ENCODE measurements around the gene CYBB.

CYBB gene

DNA sequence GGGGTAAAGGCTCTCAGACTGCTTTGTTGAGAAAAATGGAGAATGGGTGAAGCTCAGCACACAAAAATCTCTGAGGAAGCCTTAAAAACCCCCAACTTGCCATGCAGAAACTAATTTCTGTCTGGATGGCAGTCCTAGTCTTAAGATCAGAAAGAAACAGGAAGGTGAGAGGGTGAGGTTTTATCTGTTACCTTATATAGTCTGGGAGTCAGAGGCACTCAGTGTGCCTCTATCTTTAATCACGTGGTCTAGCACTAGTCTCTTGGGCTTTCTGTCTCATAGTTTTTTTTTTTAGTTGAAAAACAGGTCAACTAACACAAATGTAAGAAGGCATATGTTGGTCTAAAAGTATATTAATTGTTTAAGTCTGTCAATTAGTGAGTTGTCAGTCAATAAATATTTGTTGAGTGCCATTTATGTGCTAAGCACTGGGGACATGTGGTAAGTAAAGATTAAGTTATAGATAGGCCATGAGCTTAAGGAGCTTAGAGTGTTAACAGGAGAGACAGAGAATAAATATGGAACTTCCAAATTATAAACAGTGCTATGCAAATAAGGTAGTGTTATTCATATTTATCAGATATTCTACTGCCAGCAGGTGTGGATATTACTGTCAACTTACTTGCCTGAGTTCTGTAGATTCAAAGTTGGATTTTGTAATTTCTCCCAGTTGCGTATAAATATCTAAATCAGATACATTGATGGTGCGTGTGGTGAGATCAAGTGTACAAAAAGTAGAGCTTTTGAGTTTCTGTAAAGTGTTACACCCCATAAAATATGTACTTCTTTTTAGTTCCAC, 7.0 kb downstream of the CYBB start:
- no peak for DNase-seq

DNA sequence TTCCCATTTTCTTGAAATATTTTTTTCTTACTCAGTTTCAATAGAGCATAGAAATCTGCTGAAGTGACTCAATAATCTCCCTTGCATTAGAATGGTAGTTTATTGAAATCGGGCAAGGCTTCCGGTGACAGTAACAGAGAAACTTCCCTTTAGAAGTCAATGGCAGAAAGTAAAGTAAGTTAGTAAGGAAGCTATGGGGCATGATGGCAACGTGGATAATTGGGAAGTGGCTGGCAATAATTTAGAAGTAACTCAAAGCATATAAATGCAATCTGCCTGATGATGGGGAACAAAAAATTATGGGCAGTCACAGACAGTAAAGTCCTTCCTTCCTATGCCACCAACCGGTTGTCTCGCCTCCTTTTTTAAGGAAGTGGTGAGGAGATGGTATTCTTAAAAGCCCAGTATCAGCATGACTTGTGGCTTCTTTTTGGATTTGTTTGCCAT, 7.6 kb downstream of the CYBB start:
- DNase-seq: no peak

DNA sequence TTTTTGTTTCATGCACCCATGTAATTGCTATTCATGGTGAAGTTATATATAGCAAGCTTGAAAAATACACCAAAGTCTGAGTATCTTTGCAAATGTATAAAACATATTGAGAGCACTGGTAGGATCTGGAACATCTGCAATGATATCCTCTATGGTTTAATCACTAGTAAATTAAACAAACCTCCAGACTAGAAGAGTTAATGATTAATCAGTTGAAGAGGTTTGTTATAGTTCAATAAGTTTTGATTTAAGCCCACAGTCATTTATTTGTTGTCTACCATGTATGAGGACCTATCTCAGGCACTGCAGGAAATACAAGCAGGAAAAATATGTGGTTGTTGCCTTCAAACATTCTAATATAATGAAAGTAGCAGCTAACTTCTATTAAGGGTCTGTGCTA, 16.5 kb downstream of the CYBB start:
- DNase-seq: no peak

DNA sequence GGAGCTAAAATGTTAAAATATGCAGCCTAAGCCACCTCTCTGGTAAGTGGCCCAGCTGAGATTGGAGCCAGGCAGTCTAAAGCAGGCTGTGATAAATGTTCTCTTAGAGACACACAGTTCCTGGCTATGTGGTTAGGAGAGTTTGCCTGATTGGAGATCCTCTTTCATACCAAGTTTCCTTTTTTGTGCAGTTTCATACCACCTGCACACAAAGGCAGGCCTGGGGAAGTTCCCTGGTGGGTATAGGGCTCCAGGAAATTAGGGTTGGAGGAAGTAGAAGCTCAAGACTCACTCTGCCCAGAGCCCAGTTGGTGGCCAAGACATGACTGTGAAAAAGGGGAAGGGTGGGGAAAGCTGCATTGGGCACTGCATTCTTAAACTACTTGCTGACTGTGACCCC, 16.9 kb downstream of the CYBB start:
- DNase-seq: no peak

DNA sequence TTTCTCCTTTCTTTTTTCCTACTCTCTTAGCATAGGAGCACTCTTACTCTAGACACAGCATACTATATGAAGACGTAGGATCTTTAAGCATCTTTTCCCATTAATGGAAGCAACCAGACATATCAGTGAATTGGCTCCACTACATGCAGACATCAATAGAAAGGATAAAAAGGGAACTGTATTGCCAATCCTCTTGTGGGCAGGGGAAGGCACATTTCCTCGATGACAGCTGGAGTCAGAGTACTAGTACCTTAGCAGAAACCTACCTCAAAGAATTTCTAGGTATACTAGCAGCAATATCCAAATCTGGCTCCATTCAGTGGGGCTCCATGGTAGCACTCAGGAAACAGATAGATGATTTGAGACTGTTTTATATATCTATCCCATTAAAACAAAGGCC, 20.1 kb downstream of the CYBB start:
- DNase-seq: no peak

DNA sequence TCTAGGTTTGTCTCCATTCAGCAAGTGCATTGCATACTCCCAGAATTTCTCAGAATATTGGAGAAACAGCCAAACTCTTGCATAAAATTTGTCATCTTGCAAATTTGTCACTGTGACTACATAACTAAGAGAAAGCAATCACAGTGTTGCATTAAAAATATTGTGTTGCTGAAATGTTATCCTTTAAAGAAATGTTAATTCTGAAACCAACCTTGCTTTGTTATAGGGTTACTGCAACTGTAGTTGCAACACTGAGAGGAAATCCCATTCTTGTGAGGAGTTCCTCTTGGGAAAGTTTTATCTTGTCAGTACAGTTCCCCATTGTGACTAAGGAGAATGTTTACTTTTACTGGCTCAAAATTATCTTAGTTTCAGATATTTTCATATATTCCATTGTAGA, 20.9 kb downstream of the CYBB start:
- DNase-seq: no peak

DNA sequence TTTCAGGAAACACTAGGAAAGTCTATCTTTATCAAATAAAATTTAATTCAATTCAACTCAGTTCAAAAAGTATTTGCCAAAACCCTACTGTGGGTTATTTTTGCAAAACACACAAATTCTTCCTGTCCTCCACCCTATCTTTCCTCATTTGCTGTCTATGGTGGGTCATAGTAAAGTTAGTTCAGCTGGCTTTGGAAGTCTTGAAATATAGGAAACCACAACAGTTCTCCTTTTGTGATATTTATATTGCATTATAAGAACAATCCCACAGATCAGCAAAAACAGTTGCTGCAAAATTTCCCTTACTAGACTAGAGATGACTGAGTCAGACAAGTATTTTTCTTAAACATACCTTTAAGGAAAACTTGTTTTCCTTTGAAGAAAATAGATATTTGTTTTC, 22.2 kb downstream of the CYBB start:
- DNase-seq: no peak

DNA sequence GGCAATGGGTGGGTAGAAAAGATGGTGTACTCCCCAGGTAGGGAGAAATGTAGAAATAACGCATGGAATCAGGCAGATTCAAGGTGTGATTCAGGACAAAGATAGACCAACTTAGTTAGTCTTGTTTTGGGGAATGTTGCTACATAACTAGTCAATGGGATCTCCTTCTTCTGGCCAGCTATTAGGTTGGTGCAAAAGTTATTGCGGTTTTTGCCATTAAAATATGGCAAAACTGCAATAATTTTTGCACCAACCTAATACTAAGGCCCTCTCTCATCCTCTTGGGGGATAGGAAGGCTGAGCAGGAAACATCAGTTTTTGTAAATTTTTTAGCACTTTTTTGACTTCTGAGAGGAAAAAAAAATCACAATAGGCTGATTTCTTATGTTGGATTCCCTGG, 23.2 kb downstream of the CYBB start:
- no peak for DNase-seq

DNA sequence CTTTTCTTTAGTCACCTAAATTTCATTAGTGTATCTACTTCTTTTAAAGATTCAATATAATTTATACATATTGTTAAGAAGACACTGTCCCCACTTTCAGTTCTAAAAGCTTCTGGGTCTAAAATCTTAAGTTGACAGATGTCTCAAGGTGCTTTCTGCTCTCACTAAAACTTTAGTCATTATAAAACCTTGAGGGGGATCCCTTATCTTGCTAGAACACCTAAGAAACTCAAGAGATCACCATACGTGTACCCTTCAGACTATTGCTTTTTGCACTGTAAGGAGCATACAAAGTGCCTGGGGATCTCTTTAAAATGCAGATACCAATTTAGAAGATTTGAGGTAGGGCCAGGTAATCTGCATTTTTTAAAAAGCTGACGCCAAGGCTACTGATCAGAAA, 30.1 kb downstream of the CYBB start:
- no peak for DNase-seq

DNA sequence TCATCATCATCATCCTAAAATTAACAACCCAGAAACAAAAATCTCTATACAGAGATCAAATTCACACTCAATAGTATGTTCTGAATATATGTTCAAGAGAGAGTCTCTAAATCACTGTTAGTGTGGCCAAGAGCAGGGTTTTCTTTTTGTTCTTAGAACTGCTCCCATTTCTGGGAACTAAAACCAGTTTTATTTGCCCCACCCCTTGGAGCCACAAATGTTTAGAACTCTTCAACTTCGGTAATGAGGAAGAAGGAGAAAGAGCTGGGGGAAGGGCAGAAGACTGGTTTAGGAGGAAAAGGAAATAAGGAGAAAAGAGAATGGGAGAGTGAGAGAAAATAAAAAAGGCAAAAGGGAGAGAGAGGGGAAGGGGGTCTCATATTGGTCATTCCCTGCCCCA, 32.3 kb downstream of the CYBB start:
- no peak for DNase-seq

DNA sequence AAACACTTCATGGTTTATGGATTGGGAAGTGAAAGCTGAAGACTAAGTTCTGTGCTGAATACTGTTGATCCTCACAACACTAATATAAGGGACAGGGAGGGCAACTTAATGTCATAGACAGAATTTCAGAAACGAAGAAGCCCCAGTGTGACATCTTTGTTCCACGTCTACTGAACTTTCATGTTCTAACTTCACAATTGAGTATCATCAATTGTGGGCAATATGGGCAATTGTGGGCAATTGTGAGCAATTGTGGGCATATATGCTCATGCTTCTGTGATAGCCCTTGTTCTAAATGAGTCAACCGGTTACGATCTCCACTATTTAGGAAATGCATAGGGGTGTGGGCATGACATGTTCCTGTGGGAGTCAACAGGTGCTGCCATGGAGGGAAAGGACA, 33.7 kb downstream of the CYBB start:
- DNase-seq: no peak

DNA sequence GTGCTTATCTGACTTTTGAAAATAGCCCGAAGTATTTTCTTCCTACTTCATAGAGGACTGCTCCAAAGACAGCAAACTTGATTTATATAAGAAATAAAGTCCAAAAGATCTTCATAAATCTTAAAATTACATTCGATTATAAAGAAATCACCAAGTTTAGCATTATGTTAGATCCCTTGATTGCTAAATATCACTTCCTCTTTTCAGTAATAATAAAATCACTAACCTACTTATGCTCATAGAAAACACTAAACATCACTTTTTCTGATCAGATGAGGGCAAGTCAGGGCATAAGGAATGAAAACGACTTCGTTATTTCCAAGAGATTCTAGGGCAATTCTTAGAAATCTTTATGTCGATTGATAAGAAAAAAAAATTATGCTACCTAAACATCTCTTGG, 35.5 kb downstream of the CYBB start:
- DNase-seq: no peak

DNA sequence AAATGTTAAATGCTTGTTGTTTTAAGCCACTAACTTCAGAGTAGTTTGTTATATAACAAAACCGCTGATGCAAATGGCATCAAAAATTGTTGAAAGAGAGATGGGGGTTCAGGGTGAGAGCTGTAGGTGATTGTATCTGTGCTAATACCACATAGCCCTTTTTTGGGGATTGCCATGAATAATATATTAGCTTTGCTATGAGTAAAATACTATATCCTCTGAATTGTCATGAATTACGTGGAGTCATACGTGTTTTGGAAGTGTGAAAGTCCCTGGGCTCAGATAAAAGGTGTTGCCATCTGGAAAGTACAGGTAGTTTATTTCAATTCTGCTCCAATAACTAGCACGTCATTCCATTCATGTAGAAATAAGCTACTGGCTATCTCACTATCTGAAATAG, 36.9 kb downstream of the CYBB start:
- DNase-seq: no peak

DNA sequence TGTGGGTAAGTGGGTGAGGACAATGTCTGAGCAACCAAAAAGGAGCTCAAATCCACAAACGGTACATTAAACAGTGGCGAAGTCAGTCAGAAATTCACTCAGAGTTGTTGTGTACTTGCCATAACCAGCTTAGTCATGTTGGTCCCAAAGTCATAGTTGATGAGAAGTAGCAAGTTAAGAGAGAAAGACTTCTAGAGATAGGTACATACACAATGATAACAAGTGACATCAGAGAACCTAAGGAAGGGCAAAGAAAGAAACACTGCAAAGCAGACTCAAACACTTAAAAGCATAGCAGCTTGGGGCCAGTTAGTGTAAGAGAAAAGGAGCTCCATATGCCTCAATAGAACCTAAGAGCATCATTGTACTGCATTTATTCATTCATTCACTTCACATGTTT, 37.3 kb downstream of the CYBB start:
- DNase-seq: no peak

DNA sequence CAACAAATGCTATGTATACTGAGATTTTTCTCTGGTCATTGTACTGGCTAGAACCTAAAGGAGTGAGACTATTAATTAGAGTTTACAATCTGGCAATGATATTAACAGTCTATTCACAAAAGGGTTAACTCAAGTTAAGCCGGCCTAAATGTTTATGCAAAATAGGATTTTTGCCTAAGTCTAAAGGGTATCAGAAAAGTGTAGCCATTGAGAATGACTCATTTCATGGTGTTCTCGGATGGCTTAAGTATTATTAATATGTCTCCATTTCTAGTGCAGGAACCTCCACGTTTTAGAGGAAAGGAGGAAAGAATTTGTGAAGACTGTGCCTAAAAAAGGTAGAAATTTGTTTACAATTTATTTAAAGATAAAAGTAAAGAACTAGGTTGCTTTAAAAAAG, 37.7 kb downstream of the CYBB start:
- DNase-seq: no peak

DNA sequence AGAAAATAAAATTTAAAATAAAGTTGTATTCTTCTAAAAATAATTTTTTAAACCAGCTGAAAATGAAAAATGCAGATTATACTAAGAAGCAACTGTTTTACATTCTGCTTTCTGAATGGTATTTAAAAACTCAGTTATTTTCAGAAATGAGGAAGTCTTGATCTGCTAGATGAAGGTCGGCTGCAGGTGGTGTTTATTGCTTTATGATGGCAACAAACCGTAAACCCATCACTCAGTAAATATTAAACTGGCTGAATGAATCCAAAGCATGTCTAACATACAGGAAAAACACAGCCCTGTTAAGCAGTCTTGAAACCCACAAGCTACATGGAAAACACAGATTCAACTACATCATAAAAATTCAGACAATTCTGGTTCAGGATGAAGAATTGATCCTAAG, 38.2 kb downstream of the CYBB start:
- no peak for DNase-seq

DNA sequence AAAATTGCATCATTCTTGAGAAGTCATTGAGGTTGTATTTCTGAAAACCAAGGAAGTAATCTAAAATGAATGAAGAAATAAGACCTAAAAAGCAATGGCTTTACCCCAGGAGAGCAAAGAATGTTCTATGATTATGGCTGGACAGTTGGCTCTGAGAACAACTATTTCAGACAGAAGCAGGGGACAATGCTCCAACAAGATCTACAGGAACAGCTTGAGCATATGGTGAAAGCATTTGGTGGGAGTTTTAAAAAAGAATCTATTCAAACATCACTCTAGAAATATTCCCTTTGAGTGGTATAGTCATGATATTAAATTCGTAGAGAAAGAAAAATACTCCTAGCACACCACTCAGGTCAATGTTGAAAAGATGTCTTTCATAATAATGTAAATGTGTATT, 40.8 kb downstream of the CYBB start:
- DNase-seq: no peak

DNA sequence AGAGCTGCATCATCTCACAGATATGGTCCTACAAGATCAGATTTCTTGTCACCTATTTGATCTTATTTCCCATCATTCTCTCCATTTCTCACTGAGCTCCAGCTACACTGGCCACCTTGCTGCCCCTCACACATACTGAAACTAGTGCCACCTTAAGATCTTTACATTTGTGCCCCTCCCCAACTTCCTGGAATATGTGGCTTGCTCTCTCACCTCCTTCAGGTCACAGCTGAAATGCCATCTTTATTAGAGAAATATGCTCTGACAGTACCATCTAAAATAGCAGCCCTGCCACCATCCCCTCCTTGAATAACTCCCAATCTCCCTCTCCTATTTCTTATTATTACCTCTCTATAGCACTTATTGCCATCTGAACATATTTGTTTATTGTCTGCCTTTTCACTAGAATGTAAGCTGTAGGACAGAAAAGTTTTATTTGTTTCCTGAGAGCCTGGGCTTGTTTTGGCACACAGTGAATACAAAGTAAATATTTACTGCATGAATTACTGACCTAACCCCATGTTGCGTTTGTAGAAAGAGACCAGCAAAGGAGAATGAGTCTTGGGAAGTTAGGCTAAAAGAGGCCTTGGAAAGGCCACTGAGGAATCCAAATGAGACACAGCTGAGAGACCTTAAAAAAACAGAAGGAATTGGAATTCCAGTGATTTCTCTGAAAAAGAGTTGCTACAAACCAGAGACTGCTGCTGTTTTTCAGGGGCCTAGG, 44.8 kb downstream of the CYBB start:
- DNase-seq: no peak

DNA sequence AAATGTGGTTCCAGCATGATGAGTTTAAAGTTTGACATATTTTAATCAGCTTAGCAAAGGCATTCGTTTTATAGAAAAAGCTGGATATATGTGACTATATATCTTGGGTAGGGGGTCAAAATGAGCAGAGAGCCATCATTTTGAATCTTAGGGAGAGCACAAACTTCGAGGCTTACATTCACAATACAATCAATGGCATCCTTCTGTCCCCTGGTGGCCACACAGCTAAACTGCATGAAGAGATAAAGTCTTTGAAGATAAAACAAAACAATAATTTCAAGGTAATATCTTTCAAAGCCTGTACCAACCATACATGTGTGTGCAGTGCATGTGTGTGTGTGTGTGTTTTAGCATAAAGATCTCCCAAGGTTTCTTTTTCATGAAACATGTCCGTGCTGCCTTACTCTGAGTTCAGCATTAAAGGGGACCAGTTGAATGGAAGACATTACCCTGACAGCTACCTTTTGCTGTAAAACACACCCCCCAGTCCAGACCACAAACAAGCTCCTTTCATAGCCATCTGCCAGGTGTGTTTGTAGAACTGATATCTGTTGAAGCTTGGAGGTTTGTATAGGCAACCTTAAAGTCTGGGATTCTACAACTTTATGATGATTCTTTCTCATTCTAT, 45.5 kb downstream of the CYBB start:
- DNase-seq: peak; percentile 20

DNA sequence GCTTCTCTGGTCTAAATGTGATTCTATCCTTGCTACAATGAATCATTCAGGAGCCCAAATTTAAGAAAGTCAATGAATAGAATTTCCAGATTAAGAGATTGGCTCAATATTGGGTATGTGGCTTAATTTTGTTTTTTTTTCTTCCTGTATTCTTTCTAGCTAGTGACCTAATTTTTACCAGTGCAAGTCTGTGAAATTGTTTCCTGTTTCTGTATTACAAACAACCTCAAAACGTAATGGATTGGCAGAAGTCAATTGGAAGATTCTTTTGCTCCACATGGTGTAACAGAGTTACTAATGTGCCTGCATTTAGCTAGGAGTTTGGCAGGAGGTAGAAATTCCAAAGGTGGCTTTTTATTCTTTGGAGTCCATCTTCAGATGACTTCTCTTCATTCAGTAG, 49.9 kb downstream of the CYBB start:
- no peak for DNase-seq

DNA sequence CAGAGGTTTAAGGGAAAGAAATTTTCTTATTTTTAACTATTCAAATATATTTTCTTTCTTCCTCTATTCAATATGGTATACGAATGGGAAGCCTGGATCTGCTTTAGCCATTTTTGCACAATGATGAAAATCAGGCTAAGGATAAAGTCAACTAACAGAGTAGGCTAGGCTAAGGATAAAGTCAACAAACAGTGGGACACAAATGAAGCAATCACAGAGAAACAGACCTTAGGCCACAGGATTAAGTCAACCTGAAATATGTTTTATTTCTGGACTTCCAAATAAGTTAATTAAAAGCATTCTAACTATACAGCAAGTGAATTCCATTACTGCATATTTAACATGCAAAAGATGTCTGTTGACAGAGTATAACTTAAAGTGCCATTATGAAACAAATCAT, 50.5 kb downstream of the CYBB start:
- no peak for DNase-seq

DNA sequence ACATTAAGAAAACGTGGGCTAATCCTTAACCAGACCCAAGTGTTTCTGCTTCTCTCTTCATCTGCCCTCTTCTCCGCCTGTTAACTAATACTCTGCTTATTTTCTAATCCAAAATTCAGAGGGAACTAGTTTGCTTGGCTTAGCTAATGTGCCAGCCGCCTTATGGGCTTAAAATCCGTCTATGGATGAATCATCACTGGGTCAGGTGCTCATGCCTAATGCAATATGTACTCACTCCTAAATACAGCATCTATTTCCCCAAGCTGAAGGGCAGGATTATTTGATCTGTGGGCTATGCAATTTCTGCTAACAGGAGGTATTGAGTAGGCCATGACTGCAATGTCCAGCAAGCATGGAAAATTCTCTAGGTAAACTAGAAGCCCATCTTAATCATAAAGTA, 55.1 kb downstream of the CYBB start:
- DNase-seq: no peak

DNA sequence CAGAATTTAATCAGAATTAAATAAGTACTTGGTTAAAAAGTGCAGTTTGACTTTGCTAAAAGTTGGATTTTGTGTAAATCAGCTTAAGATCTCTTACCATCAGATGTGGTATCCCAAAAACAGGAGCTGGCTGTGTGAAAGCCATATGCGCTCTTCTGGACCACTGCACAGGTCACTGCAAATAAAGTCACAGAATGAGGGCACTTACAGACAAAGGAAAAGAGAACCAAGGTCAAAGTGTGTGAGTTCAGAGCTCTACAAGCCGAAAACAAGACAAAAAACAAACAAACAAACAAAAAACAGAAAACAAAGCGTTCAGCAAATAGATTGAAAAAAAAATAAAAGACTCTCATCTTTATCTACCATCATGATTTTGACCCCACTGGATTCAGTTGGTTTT, 61.1 kb downstream of the CYBB start:
- DNase-seq: no peak

DNA sequence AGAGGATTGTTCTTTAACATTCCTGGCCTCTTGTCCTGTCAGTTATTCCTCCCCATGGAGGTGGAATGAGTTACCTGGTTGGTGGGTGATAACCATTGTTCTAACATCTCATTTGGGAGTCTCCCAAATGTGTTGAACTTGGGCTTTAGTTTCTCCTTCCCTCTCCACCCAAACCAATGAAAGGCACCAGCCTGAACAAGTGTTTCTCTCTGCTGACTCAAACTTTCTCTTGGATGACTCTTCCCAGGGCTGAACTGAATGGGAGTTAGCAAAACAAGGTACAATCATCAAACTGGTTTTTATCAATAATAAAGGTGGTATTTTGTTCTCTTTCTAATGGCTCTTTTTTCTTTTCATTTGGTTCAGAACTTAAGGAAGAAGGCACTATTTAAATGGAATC, 64.8 kb downstream of the CYBB start:
- no peak for DNase-seq
